Nephron progenitor cell (in vitro differentiated cells): ENCODE measurements around the gene NINJ2.

Experiments used
- DNase-seq: peaks from one replicate; pipeline ENCODE4 v3.0.0; 2021
- H3K27ac Mint-ChIP-seq: 2 replicates; pipeline ENCODE4 v1.8.0; 2021; ENCODE audit warnings: mild to moderate bottlenecking, moderate library complexity, mixed read lengths
- H3K27me3 Mint-ChIP-seq: 2 replicates; pipeline ENCODE4 v1.8.0; 2021; ENCODE audit warnings: mild to moderate bottlenecking, low read depth, mixed read lengths; ENCODE audit not compliant: poor library complexity
- H3K36me3 Mint-ChIP-seq: 2 replicates; pipeline ENCODE4 v1.8.0; 2021; ENCODE audit warnings: low read depth, mixed read lengths
- H3K4me1 Mint-ChIP-seq: 2 replicates; pipeline ENCODE4 v1.8.0; 2021; ENCODE audit warnings: mixed read lengths
- H3K4me3 Mint-ChIP-seq: 2 replicates; pipeline ENCODE4 v1.8.0; 2021; ENCODE audit warnings: mild to moderate bottlenecking, moderate library complexity, mixed read lengths
- H3K9me3 Mint-ChIP-seq: 2 replicates; pipeline ENCODE4 v1.8.0; 2021; ENCODE audit warnings: mild to moderate bottlenecking, moderate library complexity, mixed read lengths
- TF ChIP-seq, protein P1 (sequence below): fragments of 200-600 bp; sonication (generic); IDR thresholded peaks from 2 replicates; pipeline ENCODE4 v1.5.0; 2021; ENCODE audit warnings: antibody characterized with exemption

NINJ2 gene

DNA sequence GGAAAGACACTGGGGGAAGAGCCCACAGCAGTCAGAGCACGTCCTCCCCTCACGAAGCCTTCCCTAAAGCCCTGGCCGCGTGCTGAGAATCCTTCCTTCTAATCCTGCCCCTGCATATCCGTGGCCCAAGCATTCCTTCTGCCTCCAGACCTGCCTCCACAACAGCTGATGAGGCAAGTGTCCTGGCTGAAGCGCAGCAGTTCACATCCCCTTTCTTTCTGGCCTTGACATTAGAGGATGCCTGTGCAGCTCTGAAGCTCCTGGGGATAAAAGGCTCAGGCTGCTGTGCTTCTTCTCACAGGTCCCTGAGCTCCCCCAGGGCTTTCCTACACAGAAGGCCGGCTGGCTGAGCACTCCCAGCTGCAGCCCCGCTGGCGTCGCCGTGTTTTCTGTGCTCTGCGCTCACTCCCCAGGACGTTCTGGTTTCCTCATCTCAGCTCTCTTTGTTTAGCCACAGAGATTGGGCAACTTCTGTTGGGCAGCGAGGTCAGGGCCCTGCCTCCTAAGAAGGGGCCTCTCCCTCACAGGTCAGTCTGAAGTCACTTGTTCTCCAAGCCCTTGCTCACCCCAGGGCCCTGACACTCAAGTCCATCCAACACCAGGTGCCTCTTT, 45.8 kb downstream of the NINJ2 start:
- H3K27me3 Mint-ChIP-seq = peaks cover 17% of the 10 kb centered on the region
- no peaks in the 10 kb centered on the region for H3K9me3 Mint-ChIP-seq
- TF ChIP-seq, protein P1, sequence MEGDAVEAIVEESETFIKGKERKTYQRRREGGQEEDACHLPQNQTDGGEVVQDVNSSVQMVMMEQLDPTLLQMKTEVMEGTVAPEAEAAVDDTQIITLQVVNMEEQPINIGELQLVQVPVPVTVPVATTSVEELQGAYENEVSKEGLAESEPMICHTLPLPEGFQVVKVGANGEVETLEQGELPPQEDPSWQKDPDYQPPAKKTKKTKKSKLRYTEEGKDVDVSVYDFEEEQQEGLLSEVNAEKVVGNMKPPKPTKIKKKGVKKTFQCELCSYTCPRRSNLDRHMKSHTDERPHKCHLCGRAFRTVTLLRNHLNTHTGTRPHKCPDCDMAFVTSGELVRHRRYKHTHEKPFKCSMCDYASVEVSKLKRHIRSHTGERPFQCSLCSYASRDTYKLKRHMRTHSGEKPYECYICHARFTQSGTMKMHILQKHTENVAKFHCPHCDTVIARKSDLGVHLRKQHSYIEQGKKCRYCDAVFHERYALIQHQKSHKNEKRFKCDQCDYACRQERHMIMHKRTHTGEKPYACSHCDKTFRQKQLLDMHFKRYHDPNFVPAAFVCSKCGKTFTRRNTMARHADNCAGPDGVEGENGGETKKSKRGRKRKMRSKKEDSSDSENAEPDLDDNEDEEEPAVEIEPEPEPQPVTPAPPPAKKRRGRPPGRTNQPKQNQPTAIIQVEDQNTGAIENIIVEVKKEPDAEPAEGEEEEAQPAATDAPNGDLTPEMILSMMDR = no peak
- no peak overlapping the region for H3K27ac Mint-ChIP-seq
- H3K36me3 Mint-ChIP-seq = no peaks in the 10 kb centered on the region
- no peak overlapping the region for H3K4me3 Mint-ChIP-seq
- peaks cover 33% of the 10 kb centered on the region for H3K4me1 Mint-ChIP-seq
- DNase-seq = no peak

DNA sequence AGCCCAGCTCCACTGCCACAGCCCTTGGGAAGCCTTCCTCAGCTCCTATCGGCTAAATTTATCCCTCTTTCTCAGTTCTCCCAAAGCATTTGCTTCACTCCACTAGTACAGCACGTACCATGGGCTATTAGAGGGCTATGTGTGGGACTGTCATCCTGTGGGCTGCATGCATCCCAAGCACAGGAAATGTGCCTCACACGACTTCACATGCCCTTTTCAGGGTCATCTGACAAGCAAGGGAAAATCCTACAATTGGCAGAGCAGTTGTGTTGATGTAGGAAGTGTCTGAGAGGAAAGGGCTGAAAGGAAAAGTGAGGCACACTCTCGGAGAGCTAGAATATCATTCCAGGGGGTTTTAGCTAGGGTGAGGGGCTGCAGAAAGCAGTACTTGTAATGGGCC, 47.6 kb downstream of the NINJ2 start:
- H3K27ac Mint-ChIP-seq = peak overlapping the region; percentile 12
- DNase-seq = no peak
- TF ChIP-seq, protein P1 = no peak
- H3K36me3 Mint-ChIP-seq = no peaks in the 10 kb centered on the region
- H3K4me3 Mint-ChIP-seq = no peak overlapping the region
- H3K27me3 Mint-ChIP-seq = peaks cover 17% of the 10 kb centered on the region
- H3K4me1 Mint-ChIP-seq = peaks cover 25% of the 10 kb centered on the region
- no peaks in the 10 kb centered on the region for H3K9me3 Mint-ChIP-seq

DNA sequence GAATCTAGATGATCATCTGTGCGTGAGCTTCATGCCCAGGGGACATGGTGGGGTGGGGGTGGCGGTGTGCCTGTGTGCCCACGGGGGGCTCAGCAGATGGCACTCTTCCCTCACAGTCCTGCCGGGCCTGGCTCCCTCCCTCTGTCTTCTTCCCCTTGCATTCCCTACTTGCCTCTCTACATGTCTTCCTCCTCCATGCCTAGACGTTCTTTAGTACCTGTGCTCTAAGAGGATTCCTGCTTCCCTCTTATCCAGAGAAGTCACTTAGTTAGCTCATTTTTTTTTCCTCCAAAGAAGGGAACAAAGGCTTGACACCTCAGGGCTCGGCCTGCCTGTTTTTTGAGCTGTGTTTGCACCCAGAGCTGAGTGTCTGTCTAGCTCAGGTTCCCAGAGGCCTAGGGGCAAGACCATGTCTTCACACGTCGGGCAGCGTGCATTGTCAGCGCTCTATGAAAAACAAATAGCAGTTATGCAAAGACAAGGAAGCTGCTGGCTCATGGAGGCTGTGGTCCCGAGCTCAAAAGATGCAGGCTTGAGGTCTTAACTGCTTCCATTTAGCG, 48.8 kb downstream of the NINJ2 start:
- H3K27ac Mint-ChIP-seq = no peak overlapping the region
- no peak overlapping the region for H3K4me3 Mint-ChIP-seq
- no peaks in the 10 kb centered on the region for H3K9me3 Mint-ChIP-seq
- H3K4me1 Mint-ChIP-seq = peaks cover 32% of the 10 kb centered on the region
- DNase-seq = no peak
- H3K36me3 Mint-ChIP-seq = no peaks in the 10 kb centered on the region
- TF ChIP-seq, protein P1 = peak; percentile 9
- H3K27me3 Mint-ChIP-seq = peaks cover 12% of the 10 kb centered on the region

DNA sequence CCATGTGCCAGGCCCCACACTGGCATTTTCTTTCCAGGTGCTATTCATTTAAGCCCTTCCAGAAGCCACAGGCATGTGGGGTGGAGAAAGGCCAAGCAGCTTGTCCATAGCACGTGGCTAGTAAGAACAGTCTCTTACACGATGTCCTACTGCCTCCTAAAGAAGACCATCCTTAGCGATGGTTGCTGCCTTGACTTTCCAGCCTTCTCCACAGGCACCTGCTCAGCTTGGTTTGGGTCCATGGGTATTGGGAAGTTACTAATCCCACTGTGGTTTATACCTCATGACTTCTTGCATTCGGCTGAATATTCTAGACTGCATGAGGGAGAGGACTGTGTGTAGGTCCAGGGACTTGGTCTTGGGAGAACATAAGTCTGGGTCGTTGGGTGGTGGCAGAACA, 49.2 kb downstream of the NINJ2 start:
- Mint-ChIP-seq H3K4me1 (peaks cover 32% of the 10 kb centered on the region), H3K27ac (no peak overlapping the region), H3K27me3 (peaks cover 12% of the 10 kb centered on the region), H3K36me3 (no peaks in the 10 kb centered on the region), H3K4me3 (no peak overlapping the region), H3K9me3 (no peaks in the 10 kb centered on the region)
- no peak for DNase-seq
- TF ChIP-seq, protein P1 = no peak

DNA sequence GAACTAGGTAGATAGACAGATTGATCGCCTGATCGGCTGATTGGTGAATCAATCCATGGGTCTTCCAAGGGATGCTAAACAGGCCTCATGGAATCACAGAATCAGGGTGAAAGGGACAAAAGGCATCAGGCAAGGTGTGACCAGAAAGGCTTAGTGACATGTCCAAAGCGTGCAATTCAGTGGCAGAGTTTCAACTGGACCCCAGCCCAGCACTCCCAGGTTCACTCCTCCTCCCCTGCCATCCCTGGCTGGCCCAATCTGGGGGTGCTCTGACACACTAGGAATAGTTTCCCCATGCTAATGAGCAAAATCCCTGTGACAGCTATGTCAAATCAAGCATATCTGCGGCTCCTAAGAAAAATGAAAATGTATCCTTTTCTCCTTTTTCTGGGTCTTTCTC, 50.4 kb downstream of the NINJ2 start:
- peaks cover 32% of the 10 kb centered on the region for H3K4me1 Mint-ChIP-seq
- H3K27ac Mint-ChIP-seq = no peak overlapping the region
- no peak overlapping the region for H3K4me3 Mint-ChIP-seq
- no peak for DNase-seq
- no peaks in the 10 kb centered on the region for H3K36me3 Mint-ChIP-seq
- peaks cover 12% of the 10 kb centered on the region for H3K27me3 Mint-ChIP-seq
- TF ChIP-seq, protein P1 = no peak
- H3K9me3 Mint-ChIP-seq = no peaks in the 10 kb centered on the region

DNA sequence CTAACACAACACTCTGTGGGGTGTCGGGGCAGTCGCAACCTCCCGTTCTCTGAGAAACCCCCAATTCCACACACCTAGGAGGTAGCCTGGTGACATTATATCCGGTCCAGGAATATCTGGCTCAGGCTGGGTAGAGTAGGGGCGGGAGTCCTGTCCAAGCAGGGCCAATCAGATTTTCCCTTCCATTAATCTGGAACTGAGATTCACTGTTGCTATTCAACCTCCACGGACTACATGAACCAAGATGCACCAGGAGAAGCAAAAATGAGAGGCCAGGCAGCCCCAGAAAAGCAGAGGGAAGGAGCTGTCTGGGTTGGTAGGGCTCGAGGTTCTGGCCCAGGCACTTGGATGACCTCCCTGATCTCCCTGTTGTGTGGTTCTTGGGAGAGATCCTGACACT, 51.0 kb downstream of the NINJ2 start:
- Mint-ChIP-seq H3K36me3 (no peaks in the 10 kb centered on the region), H3K9me3 (no peaks in the 10 kb centered on the region), H3K4me1 (peaks cover 27% of the 10 kb centered on the region), H3K27me3 (peaks cover 6% of the 10 kb centered on the region), H3K4me3 (no peak overlapping the region), H3K27ac (no peak overlapping the region)
- no peak for DNase-seq
- TF ChIP-seq, protein P1 = no peak
